Measurements from ENCODE around the gene DNAAF9. TPM values are rescaled to one million over a fixed set of nuclear protein-coding genes. Genes with fewer than 3 reads are reported as not detected.

DNAAF9 gene
- total and polyA plus RNA-seq, 2 donors (not counting 3 experiments of a cell fraction or from before 2014, with no cell fraction given) = 7.6 to 20.9 TPM

DNA sequence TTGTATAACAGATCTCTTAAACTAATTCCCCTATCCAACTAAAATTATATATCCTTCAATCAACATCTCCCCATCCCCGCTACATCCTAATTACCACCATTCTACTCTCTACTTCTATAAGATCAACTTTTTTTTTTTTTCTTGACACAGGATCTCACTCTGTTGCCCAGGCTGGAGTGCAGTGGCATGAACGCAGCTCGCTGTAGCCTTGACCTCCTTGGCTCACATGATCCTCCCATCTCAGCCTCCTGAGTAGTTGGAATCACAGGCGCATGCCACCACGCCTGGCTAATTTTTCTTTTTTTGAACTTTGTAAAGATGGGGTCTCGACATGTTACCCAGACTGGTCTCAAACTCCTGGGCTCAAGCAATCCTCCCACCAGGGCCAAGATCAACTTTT is 5.0 kb downstream of the DNAAF9 start:
- Histone ChIP-seq H3K27ac (ENCODE audit: insufficient read depth, low read depth, low read length) (no peak overlapping the region), H3K9me1 (replicated peaks; ENCODE audit: control insufficient read depth, extremely low read depth, insufficient read depth, low read length) (no peaks in the 10 kb centered on the region), H3K4me3 (replicated peaks in 1 of 3; ENCODE audit: insufficient read depth in 1 of 3, low read depth in 1 of 3, low read length in 3 of 3) (no peak overlapping the region), H3K9me3 (replicated peaks; ENCODE audit: control insufficient read depth, insufficient read depth, low read length) (no peaks in the 10 kb centered on the region), H3K9ac (replicated peaks; ENCODE audit: extremely low read depth, insufficient read depth, low read length) (no peak overlapping the region), H3K4me2 (ENCODE audit: insufficient read depth, low read length) (no peak overlapping the region), H3K4me1 (ENCODE audit: control insufficient read depth, extremely low read depth, insufficient read depth, low read length) (peaks cover 21% of the 10 kb centered on the region), H3K36me3 (ENCODE audit: control insufficient read depth in 2 of 2, extremely low read depth in 1 of 2, insufficient read depth in 2 of 2, low read length in 2 of 2) (no peaks in the 10 kb centered on the region), H3K27me3 (ENCODE audit: control insufficient read depth in 2 of 2, insufficient read depth in 2 of 2, low read length in 2 of 2) (no peaks in the 10 kb centered on the region), H2AFZ (ENCODE audit: low read depth, low read length) (no peak overlapping the region), H4K20me1 (replicated peaks; ENCODE audit: control insufficient read depth, extremely low read depth, insufficient read depth, low read length) (peaks cover 11% of the 10 kb centered on the region), H3K79me2 (ENCODE audit: control insufficient read depth, insufficient read depth, low read length) (peaks cover 78% of the 10 kb centered on the region)
- intact Hi-C loops (cut with micrococcal nuclease) = no loop called here
- ChIA-PET CTCF (no interaction called here), POLR2A (no interaction called here)
- FAIRE-seq (no peak), DNase-seq (ENCODE audit: low read depth, low spot score) (no peak)
- TF ChIP-seq MYC (IDR thresholded peaks at IDR 0.05; ENCODE audit: low read depth, low read length) (no peak), POLR2AphosphoS5 (IDR thresholded peaks at IDR 0.05; ENCODE audit: insufficient read depth, low read depth, low read length) (no peak), EZH2 (IDR thresholded peaks at IDR 0.05; ENCODE audit: borderline replicate concordance, low read depth, low read length, severe bottlenecking) (no peak), POLR2A (IDR thresholded peaks at IDR 0.05; ENCODE audit: low read depth, low read length) (no peak), GATA2 (IDR thresholded peaks at IDR 0.05; ENCODE audit: insufficient read depth, insufficient read length, low read depth, low read length) (no peak), FOS (IDR thresholded peaks at IDR 0.05; ENCODE audit: borderline replicate concordance, insufficient read depth, low read length) (no peak), JUN (IDR thresholded peaks at IDR 0.05; ENCODE audit: borderline replicate concordance, insufficient read depth, insufficient read length, low read depth) (no peak)
- TF ChIP-seq, protein P1, sequence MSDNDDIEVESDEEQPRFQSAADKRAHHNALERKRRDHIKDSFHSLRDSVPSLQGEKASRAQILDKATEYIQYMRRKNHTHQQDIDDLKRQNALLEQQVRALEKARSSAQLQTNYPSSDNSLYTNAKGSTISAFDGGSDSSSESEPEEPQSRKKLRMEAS (IDR thresholded peaks at IDR 0.05; ENCODE audit: insufficient read depth, insufficient read length) = no peak
- TF ChIP-seq, protein P2, sequence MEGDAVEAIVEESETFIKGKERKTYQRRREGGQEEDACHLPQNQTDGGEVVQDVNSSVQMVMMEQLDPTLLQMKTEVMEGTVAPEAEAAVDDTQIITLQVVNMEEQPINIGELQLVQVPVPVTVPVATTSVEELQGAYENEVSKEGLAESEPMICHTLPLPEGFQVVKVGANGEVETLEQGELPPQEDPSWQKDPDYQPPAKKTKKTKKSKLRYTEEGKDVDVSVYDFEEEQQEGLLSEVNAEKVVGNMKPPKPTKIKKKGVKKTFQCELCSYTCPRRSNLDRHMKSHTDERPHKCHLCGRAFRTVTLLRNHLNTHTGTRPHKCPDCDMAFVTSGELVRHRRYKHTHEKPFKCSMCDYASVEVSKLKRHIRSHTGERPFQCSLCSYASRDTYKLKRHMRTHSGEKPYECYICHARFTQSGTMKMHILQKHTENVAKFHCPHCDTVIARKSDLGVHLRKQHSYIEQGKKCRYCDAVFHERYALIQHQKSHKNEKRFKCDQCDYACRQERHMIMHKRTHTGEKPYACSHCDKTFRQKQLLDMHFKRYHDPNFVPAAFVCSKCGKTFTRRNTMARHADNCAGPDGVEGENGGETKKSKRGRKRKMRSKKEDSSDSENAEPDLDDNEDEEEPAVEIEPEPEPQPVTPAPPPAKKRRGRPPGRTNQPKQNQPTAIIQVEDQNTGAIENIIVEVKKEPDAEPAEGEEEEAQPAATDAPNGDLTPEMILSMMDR (IDR thresholded peaks at IDR 0.05; ENCODE audit: extremely low read depth in 1 of 2, insufficient read depth in 1 of 2, low read depth in 1 of 2, low read length in 2 of 2) = no peak
- dilution Hi-C loops (cut with MboI; ENCODE audit: extremely low pct_ligation_motif_present, low sequenced_read_pairs) = no loop called here
- no TSS peak for BruUV-seq (replicated peaks)

All from endothelial cell of umbilical vein (primary cell).